VCaP (cell line): ENCODE data around the gene CAPS2.

Experiments used
- H3K27ac ChIP-seq: fragments of 450-650 bp; 2 replicates; pipeline ENCODE4 v1.5.1; 2017
- TF ChIP-seq, protein P1 (sequence below): fragments of 450-650 bp; conservative IDR thresholded peaks from 2 replicates; pipeline ENCODE4 v1.5.1; 2017; ENCODE audit warnings: mild to moderate bottlenecking, moderate library complexity

CAPS2 gene

DNA sequence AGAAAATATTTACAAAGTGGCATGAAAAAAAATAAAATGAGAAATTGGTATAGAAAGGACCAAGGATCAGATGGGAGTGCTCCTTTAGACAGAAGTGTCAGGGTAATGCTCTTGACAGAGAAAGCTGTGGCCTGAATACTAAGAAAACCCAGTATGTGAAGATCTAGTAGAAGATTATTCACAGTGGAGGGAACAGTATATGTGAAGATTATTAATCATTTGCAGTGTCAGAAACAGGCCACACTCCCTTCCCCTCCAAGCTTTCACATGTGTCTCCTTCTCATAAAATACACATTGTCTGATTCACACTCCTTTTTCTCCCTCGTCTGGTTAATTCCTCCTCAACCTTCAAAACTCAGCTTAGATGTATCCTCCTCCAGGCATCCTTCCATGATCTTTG lies 41.3 kb downstream of the CAPS2 start:
- H3K27ac ChIP-seq: no peak overlapping the region
- TF ChIP-seq, protein P1, sequence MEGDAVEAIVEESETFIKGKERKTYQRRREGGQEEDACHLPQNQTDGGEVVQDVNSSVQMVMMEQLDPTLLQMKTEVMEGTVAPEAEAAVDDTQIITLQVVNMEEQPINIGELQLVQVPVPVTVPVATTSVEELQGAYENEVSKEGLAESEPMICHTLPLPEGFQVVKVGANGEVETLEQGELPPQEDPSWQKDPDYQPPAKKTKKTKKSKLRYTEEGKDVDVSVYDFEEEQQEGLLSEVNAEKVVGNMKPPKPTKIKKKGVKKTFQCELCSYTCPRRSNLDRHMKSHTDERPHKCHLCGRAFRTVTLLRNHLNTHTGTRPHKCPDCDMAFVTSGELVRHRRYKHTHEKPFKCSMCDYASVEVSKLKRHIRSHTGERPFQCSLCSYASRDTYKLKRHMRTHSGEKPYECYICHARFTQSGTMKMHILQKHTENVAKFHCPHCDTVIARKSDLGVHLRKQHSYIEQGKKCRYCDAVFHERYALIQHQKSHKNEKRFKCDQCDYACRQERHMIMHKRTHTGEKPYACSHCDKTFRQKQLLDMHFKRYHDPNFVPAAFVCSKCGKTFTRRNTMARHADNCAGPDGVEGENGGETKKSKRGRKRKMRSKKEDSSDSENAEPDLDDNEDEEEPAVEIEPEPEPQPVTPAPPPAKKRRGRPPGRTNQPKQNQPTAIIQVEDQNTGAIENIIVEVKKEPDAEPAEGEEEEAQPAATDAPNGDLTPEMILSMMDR: no peak

DNA sequence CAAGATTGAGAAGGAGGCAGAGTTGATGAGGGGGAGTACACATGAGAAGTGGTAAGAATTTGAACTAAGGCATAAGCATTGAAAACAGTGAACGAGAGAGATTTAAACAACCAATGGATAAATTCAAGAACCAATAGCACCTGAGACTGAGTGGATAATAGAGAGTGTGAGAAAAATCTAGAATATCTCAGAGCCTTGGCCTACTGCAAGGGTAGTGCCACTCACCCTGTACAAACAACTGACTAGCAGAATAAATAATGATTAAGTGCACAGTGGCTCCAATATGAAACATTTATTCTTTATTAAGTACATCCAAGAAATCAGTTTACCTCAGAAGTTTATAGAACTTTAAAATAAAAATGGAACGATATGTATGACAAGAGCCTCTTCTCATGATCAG lies 54.4 kb downstream of the CAPS2 start:
- TF ChIP-seq, protein P1: no peak
- no peak overlapping the region for H3K27ac ChIP-seq

DNA sequence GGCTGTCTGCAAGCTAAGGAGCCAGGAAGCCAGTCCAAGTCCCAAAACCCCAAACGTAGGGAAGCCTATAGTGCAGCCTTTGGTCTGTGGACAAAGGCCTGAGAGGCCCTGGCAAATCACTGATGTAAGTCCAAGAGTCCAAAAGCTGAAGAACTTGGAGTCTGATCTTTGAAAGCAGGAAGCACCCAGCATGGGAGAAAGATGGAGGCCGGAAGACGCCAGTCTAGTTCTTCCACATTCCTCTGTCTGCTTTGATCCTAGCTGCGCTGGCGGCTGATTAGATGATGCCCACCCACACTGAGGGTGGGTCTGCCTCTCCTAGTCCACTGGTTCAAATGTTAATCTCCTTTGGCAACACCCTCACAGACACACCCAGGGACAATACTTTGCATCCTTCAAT lies 58.5 kb downstream of the CAPS2 start:
- TF ChIP-seq, protein P1: no peak
- no peak overlapping the region for H3K27ac ChIP-seq

DNA sequence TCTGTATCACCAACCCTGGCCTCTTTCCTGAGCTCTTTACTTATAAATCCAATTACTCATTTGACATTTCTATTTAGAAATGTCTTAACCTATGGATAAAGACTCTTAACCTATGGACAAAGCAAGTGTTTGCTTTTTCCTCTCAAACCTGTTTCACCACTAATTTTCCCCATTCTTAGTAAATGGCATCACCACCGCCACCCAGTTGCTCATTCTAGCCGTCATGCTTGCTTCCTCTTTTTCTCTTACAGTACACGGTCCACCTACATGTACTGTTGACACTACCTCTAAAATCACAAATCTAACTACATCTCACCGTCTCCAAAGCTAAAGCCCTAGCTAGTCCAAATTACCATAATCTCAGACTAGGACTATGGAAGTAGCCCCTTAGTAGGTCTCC lies 60.0 kb downstream of the CAPS2 start:
- no peak overlapping the region for H3K27ac ChIP-seq
- TF ChIP-seq, protein P1: no peak

DNA sequence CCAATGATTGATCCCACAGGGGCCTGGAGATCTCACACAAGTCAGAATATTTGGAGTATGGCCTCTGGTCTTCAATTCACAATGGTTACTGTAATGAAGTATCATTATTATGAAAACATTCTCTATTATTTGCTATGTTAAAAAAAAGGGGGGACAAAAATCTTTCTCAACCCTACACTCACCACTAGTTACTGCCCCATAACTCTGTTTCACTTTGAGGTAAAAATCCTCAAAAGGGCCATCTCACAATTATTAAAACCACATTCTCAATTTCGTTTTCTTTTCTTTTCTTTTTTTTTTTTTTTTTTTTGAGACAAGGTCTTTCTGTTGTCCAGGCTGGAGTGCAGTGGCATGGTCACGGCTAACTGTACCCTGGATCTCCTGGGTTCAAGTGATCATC lies 60.9 kb downstream of the CAPS2 start:
- TF ChIP-seq, protein P1: no peak
- no peak overlapping the region for H3K27ac ChIP-seq

DNA sequence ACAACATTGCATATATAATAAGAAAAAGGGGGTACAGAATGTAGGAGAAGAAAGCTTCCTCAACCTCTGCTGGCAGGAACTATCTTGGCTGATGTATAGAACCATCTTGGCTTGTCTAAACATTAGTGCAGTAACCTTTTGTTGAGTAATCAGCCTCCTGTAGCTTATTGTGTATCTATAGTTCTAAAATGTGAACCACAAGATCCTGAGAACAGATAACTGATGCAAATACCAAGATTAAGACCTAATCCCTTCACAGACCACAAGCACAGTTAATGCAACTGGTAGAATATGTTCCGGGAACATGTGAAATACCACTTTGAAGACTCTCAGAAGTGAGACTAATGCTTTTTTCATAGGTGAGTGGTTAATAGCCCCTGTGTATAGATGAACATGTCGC lies 69.8 kb downstream of the CAPS2 start:
- H3K27ac ChIP-seq: no peak overlapping the region
- TF ChIP-seq, protein P1: no peak

DNA sequence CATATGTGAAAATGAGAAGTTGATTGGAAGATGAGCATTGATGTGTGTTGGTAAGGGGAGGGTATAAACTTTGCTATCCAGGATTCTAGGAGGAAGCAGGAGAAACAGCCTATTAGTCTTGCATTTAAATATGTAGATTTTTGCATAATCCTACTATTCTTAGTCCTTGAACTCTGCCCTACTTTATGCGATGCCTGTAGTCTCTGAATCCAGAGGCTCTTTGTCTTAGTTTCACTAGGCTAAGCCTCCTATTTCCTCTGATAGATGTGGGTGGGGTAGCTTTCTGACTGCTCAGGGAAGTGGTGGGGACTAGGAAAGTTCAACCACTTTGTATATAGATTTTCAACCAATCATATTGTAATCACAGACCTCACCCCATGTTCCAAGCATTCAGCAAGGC lies 71.0 kb downstream of the CAPS2 start:
- H3K27ac ChIP-seq: no peak overlapping the region
- TF ChIP-seq, protein P1: no peak

DNA sequence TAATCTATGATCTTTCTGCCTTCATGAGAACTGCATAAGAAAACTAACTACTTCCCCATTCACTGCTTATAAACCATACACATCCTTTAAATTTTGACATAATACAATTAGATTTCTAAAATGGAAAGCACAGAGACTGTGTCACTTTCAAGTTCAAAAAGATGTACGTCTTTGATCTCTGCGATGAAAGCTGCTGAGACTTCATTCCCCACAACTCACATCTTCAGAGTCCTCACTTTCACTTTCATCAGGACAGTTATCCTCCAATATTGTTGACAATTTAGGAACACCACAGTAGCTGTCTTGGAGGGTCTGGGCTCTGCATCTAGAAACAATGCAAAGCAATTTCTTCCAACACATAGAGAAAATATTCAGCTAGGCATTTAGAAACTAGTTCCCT lies 72.6 kb downstream of the CAPS2 start:
- TF ChIP-seq, protein P1: no peak
- peak overlapping the region; percentile 59 for H3K27ac ChIP-seq
